ENCODE results near the gene SNX11.

Gene SNX11, protein sequence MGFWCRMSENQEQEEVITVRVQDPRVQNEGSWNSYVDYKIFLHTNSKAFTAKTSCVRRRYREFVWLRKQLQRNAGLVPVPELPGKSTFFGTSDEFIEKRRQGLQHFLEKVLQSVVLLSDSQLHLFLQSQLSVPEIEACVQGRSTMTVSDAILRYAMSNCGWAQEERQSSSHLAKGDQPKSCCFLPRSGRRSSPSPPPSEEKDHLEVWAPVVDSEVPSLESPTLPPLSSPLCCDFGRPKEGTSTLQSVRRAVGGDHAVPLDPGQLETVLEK

DNA sequence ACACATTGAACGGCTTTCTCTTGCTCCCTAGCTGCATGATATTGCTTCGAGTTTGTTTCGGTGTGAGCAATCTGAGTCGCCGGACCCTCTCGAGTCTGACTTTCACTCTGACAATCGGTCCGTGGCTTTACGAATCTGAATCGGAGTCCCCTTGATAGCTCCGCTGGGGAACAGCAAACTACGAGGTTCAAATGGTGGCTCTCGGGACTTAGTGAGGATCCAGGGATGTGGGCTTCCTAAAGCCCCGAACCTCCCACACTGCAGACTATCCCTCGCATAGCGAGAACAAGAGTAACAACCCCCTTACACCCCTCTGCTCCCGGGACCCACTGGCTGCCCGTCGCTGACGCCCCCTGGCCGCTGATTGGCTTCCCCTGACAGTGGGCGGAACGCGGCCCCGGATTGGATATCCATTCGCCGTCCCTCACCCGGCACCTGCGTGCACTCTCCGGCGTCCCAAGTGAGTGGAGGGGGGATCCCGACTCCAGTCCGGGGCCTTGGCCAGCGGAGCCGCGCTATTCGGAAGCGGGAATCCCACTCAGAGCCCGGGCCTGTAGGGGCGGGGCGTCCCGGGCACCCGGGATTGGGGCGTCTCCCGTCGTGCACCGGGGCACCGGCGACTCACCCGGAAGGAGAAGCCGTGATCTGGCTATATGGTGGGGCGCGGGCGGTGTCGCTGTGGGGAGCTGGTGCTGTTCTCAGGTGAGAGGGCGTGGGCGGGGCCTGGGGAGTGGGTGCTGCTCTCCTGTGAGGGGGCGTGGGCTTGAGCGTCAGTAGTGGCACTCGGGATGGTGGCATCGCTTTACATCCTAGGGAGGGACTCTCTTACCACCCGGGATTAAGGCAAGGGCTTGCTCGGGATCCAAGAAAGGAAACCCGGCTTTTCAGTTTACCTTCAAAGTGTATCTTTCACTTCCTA is at the start of gene SNX11:
Gene SNX11 (plus strand): TSS at position 630 of the 919 bp plus-strand sequence. CDS start 4,278 bp downstream, outside the sequence.
- H3F3A ChIP-seq (ENCODE audit: insufficient read depth, low read length) = no peaks in the 10 kb centered on the region
- peak within 1 kb of the TSS; percentile 57 for H3K27ac ChIP-seq (ENCODE audit: low read depth, low read length, poor library complexity, severe bottlenecking)
- H3K9ac ChIP-seq (ENCODE audit: low read length) = peak within 1 kb of the TSS; percentile 82
- H3K9me2 ChIP-seq (ENCODE audit: low read depth, low read length) = no peaks in the 10 kb centered on the region
- peaks cover 44% of the 10 kb centered on the region for H3K4me1 ChIP-seq (ENCODE audit: insufficient read depth, low read length, severe bottlenecking)
- H3K36me3 ChIP-seq (ENCODE audit: insufficient read depth, low read length) = no peaks in the 10 kb centered on the region
- peak within 1 kb of the TSS; percentile 69 for H3K4me2 ChIP-seq (ENCODE audit: low read length)
- peaks cover 4% of the 10 kb centered on the region; the same call in 1 of the 2 replicates for H3K79me2 ChIP-seq (ENCODE audit: insufficient read depth, low read length)
- peaks cover 3% of the 10 kb centered on the region for H3K9me3 ChIP-seq (ENCODE audit: low read length)
- TF ChIP-seq, protein P1, sequence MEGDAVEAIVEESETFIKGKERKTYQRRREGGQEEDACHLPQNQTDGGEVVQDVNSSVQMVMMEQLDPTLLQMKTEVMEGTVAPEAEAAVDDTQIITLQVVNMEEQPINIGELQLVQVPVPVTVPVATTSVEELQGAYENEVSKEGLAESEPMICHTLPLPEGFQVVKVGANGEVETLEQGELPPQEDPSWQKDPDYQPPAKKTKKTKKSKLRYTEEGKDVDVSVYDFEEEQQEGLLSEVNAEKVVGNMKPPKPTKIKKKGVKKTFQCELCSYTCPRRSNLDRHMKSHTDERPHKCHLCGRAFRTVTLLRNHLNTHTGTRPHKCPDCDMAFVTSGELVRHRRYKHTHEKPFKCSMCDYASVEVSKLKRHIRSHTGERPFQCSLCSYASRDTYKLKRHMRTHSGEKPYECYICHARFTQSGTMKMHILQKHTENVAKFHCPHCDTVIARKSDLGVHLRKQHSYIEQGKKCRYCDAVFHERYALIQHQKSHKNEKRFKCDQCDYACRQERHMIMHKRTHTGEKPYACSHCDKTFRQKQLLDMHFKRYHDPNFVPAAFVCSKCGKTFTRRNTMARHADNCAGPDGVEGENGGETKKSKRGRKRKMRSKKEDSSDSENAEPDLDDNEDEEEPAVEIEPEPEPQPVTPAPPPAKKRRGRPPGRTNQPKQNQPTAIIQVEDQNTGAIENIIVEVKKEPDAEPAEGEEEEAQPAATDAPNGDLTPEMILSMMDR (IDR thresholded peaks at IDR 0.05; ENCODE audit: low read length) = peak; percentile 17; the same call in 1 of the 2 replicates
- no peak for TF ChIP-seq EZH2 (IDR thresholded peaks at IDR 0.05; ENCODE audit: borderline replicate concordance, low read length)
- no peaks in the 10 kb centered on the region for H4K20me1 ChIP-seq (ENCODE audit: insufficient read depth, low read length)
- H3K4me3 ChIP-seq (ENCODE audit: low read depth, low read length, poor library complexity, severe bottlenecking) = peak within 1 kb of the TSS; percentile 80
- H2AFZ ChIP-seq (ENCODE audit: low read length) = peak within 1 kb of the TSS; percentile 97
- H3K27me3 ChIP-seq (ENCODE audit: insufficient read depth, low read length) = no peaks in the 10 kb centered on the region

DNA sequence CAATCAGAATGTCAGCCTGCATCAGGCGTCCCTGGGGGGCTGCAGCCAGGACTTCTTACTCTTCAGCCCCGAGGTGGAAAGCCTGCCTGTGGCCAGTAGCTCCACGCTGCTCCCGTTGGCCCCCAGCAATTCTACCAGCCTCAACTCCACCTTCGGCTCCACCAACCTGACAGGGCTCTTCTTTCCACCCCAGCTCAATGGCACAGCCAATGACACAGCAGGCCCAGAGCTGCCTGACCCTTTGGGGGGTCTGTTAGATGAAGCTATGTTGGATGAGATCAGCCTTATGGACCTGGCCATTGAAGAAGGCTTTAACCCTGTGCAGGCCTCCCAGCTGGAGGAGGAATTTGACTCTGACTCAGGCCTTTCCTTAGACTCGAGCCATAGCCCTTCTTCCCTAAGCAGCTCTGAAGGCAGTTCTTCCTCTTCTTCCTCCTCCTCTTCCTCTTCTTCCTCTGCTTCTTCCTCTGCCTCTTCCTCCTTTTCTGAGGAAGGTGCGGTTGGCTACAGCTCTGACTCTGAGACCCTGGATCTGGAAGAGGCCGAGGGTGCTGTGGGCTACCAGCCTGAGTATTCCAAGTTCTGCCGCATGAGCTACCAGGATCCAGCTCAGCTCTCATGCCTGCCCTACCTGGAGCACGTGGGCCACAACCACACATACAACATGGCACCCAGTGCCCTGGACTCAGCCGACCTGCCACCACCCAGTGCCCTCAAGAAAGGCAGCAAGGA is 49.0 kb upstream of the SNX11 start:
- H3K79me2 ChIP-seq (ENCODE audit: insufficient read depth, low read length) = no peaks in the 10 kb centered on the region; the same call in 1 of the 2 replicates
- H3K9me3 ChIP-seq (ENCODE audit: low read length) = no peaks in the 10 kb centered on the region
- no peak overlapping the region for H2AFZ ChIP-seq (ENCODE audit: low read length)
- H3K36me3 ChIP-seq (ENCODE audit: insufficient read depth, low read length) = peaks cover 90% of the 10 kb centered on the region
- no peaks in the 10 kb centered on the region for H3K9me2 ChIP-seq (ENCODE audit: low read depth, low read length)
- no peak overlapping the region for H3K27ac ChIP-seq (ENCODE audit: low read depth, low read length, poor library complexity, severe bottlenecking)
- no peaks in the 10 kb centered on the region for H3K27me3 ChIP-seq (ENCODE audit: insufficient read depth, low read length)
- TF ChIP-seq, protein P1 (IDR thresholded peaks at IDR 0.05; ENCODE audit: low read length) = no peak
- no peaks in the 10 kb centered on the region for H3F3A ChIP-seq (ENCODE audit: insufficient read depth, low read length)
- H3K9ac ChIP-seq (ENCODE audit: low read length) = no peak overlapping the region
- no peak overlapping the region for H3K4me3 ChIP-seq (ENCODE audit: low read depth, low read length, poor library complexity, severe bottlenecking)
- H3K4me2 ChIP-seq (ENCODE audit: low read length) = no peak overlapping the region
- H3K4me1 ChIP-seq (ENCODE audit: insufficient read depth, low read length, severe bottlenecking) = peaks cover 28% of the 10 kb centered on the region
- H4K20me1 ChIP-seq (ENCODE audit: insufficient read depth, low read length) = no peaks in the 10 kb centered on the region

DNA sequence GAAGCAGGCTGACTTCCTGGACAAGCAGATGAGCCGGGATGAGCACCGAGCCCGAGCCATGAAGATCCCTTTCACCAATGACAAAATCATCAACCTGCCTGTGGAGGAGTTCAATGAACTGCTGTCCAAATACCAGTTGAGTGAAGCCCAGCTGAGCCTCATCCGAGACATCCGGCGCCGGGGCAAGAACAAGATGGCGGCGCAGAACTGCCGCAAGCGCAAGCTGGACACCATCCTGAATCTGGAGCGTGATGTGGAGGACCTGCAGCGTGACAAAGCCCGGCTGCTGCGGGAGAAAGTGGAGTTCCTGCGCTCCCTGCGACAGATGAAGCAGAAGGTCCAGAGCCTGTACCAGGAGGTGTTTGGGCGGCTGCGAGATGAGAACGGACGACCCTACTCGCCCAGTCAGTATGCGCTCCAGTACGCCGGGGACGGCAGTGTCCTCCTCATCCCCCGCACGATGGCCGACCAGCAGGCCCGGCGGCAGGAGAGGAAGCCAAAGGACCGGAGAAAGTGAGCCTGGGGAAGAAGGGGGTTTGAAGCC is 48.4 kb upstream of the SNX11 start:
- H4K20me1 ChIP-seq (ENCODE audit: insufficient read depth, low read length) = no peaks in the 10 kb centered on the region
- H2AFZ ChIP-seq (ENCODE audit: low read length) = no peak overlapping the region
- no peaks in the 10 kb centered on the region for H3K27me3 ChIP-seq (ENCODE audit: insufficient read depth, low read length)
- H3K4me1 ChIP-seq (ENCODE audit: insufficient read depth, low read length, severe bottlenecking) = peaks cover 22% of the 10 kb centered on the region
- H3K9me2 ChIP-seq (ENCODE audit: low read depth, low read length) = no peaks in the 10 kb centered on the region
- no peaks in the 10 kb centered on the region for H3K79me2 ChIP-seq (ENCODE audit: insufficient read depth, low read length)
- H3K9me3 ChIP-seq (ENCODE audit: low read length) = no peaks in the 10 kb centered on the region
- no peak overlapping the region for H3K4me2 ChIP-seq (ENCODE audit: low read length)
- H3K27ac ChIP-seq (ENCODE audit: low read depth, low read length, poor library complexity, severe bottlenecking) = no peak overlapping the region
- H3K4me3 ChIP-seq (ENCODE audit: low read depth, low read length, poor library complexity, severe bottlenecking) = no peak overlapping the region
- H3K36me3 ChIP-seq (ENCODE audit: insufficient read depth, low read length) = peaks cover 90% of the 10 kb centered on the region
- H3F3A ChIP-seq (ENCODE audit: insufficient read depth, low read length) = no peaks in the 10 kb centered on the region
- TF ChIP-seq, protein P1 (IDR thresholded peaks at IDR 0.05; ENCODE audit: low read length) = no peak
- TF ChIP-seq EZH2 (IDR thresholded peaks at IDR 0.05; ENCODE audit: borderline replicate concordance, low read length) = no peak
- no peak overlapping the region for H3K9ac ChIP-seq (ENCODE audit: low read length)

Data from OCI-LY1 (cell line).